Measurements from ENCODE around the gene ATP5ME.
A peak's percentile ranks its signal among the peaks of the same experiment; 100 is the strongest.

- TF ChIP-seq CTCF (IDR thresholded peaks at IDR 0.05) = no peak
- peak; percentile 19 for TF ChIP-seq POLR2A (IDR thresholded peaks at IDR 0.05)
These were observed 14.1 kb upstream of the ATP5ME start for GRCh38 chr4:687971-688853.

Data from right lobe of liver (tissue), 4 donors.